A673 (cell line): ENCODE measurements around the gene GLYATL3. TPM values are rescaled to one million over a fixed set of nuclear protein-coding genes. Genes with fewer than 3 reads are reported as not detected.

Source experiments
- BruUV-seq: library from RNA; stranded (reverse); fragments of 400-500 nt; replicated peaks from 2 replicates; lab custom pipeline; 2021; lab: Mats Ljungman, UMichigan
- CTCF ChIA-PET: fragments of 300-600 bp; sonication (Branson Sonifier 250); formaldehyde crosslinking; loops from one replicate; lab custom pipeline; 2022; ENCODE audit warnings: antibody characterized with exemption; lab: Charles Lee
- POLR2A ChIA-PET: fragments of 300-600 bp; sonication (Branson Sonifier 250); formaldehyde crosslinking; loops from one replicate; lab custom pipeline; 2022; ENCODE audit warnings: antibody characterized with exemption; ENCODE audit not compliant: low non-redundant PET; lab: Charles Lee
- DNase-seq: peaks from one replicate; pipeline ENCODE4 v3.0.0-alpha.2; 2015; ENCODE audit warnings: low spot score
- H3K27ac ChIP-seq: fragments of 200-600 bp; sonication (generic); 2 replicates; pipeline ENCODE4 v1.5.1; 2016; ENCODE audit warnings: mixed run types, low read depth, mild to moderate bottlenecking, mixed read lengths, antibody characterized with exemption, low read length; ENCODE audit not compliant: poor library complexity, severe bottlenecking
- H3K27me3 ChIP-seq: fragments of 200-600 bp; sonication (generic); replicated peaks from 2 replicates; pipeline ENCODE4 v1.6.1; 2017; ENCODE audit warnings: mixed run types, low read depth, mild to moderate bottlenecking, mixed read lengths, antibody characterized with exemption, low read length; ENCODE audit not compliant: insufficient read depth, poor library complexity
- H3K36me3 ChIP-seq: fragments of 200-600 bp; sonication (generic); 2 replicates; pipeline ENCODE4 v1.6.1; 2016; ENCODE audit warnings: mixed run types, mild to moderate bottlenecking, mixed read lengths, antibody characterized with exemption, low read length; ENCODE audit not compliant: insufficient read depth, poor library complexity, severe bottlenecking
- H3K4me1 ChIP-seq: fragments of 200-600 bp; sonication (generic); 2 replicates; pipeline ENCODE4 v1.6.1; 2017; ENCODE audit warnings: mixed run types, mild to moderate bottlenecking, mixed read lengths, antibody characterized with exemption, low read length; ENCODE audit not compliant: insufficient read depth, poor library complexity, severe bottlenecking
- H3K4me3 ChIP-seq: fragments of 200-600 bp; sonication (generic); 2 replicates; pipeline ENCODE4 v1.5.1; 2016; ENCODE audit warnings: low read depth, mixed run types, mild to moderate bottlenecking, mixed read lengths, low read length; ENCODE audit not compliant: poor library complexity, severe bottlenecking
- H3K9me3 ChIP-seq: fragments of 200-600 bp; sonication (generic); 2 replicates; pipeline ENCODE4 v1.6.1; 2016; ENCODE audit warnings: mixed run types, low read depth, mild to moderate bottlenecking, mixed read lengths, antibody characterized with exemption, low read length; ENCODE audit not compliant: poor library complexity, severe bottlenecking
- EZH2 ChIP-seq: fragments of 200-600 bp; sonication (generic); IDR thresholded peaks from 2 replicates; pipeline ENCODE4 v1.6.1; 2017; ENCODE audit warnings: borderline replicate concordance, low read depth, mild to moderate bottlenecking, mixed read lengths, antibody characterized with exemption, low read length; ENCODE audit not compliant: poor library complexity, severe bottlenecking
- intact Hi-C: fragments of 100-400 bp; cut with micrococcal nuclease; formaldehyde crosslinking; loops from one replicate; pipeline ENCODE4 v1.10.0; 2022; ENCODE audit not compliant: unreplicated experiment
- total RNA-seq: library from RNA; stranded (reverse); gene quantifications from 2 replicates; pipeline ENCODE4 v1.2.3, GENCODE V29; 2021
- TF ChIP-seq, protein P1 (sequence below): fragments of 300-800, 200-600 bp; sonication (generic); conservative IDR thresholded peaks from 2 replicates; pipeline ENCODE4 v1.5.1; 2017; ENCODE audit warnings: low read depth, mild to moderate bottlenecking, antibody characterized with exemption, low read length, moderate library complexity, mixed read lengths

GLYATL3 gene
- total RNA-seq, 1 experiment from 2014 or later, result not detected

DNA sequence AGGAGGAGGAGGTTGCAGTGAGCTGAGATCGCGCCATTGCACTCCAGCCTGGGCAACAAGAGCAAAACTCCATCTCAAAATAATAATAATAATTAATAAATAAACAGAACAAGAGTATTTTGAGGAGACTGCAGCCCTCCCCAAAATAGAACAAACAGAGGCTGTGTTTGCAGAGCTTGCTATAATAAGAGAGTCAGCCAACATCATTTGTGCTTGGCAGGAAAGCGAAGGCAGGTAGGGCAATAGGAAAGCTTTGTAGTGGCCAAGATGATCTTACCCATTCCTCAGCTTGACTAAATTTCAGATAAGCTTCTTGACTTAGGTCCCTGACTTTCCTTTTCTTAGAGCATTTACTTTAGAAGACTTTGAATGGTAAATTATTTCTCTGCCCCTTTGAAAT is 57.5 kb downstream of the GLYATL3 start:
- ChIA-PET CTCF (no interaction called here), POLR2A (no interaction called here)
- TF ChIP-seq, protein P1, sequence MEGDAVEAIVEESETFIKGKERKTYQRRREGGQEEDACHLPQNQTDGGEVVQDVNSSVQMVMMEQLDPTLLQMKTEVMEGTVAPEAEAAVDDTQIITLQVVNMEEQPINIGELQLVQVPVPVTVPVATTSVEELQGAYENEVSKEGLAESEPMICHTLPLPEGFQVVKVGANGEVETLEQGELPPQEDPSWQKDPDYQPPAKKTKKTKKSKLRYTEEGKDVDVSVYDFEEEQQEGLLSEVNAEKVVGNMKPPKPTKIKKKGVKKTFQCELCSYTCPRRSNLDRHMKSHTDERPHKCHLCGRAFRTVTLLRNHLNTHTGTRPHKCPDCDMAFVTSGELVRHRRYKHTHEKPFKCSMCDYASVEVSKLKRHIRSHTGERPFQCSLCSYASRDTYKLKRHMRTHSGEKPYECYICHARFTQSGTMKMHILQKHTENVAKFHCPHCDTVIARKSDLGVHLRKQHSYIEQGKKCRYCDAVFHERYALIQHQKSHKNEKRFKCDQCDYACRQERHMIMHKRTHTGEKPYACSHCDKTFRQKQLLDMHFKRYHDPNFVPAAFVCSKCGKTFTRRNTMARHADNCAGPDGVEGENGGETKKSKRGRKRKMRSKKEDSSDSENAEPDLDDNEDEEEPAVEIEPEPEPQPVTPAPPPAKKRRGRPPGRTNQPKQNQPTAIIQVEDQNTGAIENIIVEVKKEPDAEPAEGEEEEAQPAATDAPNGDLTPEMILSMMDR, result no peak
- no peak for TF ChIP-seq EZH2
- intact Hi-C loops, result no loop called here
- H3K36me3 ChIP-seq, result no peaks in the 10 kb centered on the region
- no peak overlapping the region for H3K27ac ChIP-seq
- no peaks in the 10 kb centered on the region for H3K27me3 ChIP-seq
- no peaks in the 10 kb centered on the region for H3K9me3 ChIP-seq
- H3K4me1 ChIP-seq, result peaks cover 25% of the 10 kb centered on the region
- no peak for DNase-seq
- BruUV-seq, result no TSS peak
- no peak overlapping the region for H3K4me3 ChIP-seq

DNA sequence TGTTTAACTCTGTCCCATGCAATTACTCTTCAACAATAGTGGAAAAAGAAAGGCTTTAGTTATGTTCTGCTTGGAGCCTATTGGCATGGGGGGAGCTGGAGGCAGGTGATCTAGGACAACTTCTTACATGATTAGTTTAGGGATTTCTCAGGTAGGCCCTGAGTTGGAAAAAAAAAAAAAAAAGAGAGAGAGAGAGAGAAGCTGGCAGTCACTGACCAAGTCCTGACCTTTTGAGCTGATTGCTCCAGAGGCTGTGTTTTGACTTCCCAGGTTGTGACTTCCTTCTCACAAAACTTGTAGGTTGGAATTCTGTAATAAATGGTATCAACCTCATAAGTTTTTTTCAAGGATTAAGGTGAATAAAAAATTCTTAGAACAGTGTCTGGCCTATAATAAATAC is 58.5 kb downstream of the GLYATL3 start:
- CTCF ChIA-PET, result no interaction called here

DNA sequence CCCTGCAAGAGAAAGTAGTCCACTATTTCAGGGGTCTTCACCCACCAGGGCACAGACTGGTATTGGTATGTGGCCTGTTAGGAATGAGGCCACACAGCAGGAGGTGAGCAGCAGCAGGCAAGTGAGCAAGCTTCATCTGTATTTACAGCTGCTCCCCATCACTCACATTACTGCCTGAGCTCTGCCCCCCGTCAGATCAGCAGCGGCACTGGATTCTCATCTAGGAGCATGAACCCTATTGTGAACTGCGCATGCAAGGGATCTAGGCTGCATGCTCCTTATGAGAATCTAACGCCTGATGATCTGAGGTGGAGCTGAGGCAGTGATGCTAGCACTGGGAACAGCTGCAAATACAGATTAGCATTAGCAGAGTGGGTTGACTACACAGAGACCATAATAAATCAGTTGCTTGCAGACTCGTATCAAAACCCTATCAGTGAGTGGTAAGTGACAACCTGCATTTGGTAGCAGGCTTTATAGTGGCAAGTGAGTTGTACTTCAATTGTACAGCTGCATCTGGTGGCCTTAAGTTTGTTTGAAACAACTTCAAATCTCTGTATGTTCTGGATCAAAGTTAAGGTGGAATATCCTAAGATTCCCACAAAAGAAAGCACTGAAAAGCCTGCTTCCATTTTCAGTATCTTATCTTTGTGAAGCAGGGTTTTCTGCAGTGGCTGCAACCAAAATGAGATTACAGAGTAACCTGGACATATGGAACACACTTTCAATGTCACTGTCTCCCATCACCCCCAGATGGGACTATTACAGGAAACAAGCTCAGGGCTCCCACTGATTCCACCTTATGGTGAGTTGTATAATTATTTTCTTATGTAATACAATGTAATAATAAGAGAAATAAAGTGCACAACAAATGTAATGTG is 63.5 kb downstream of the GLYATL3 start:
- Histone ChIP-seq H3K27me3 (no peaks in the 10 kb centered on the region), H3K27ac (no peak overlapping the region), H3K36me3 (no peaks in the 10 kb centered on the region), H3K4me3 (no peak overlapping the region), H3K9me3 (no peaks in the 10 kb centered on the region), H3K4me1 (peaks cover 19% of the 10 kb centered on the region)
- intact Hi-C loops, result no loop called here
- CTCF ChIA-PET, result interaction anchor here (0.7 to 0.8 kb wide), 2 partner anchors 9 to 43 kb away, joined by 3 read pairs; no protein-coding TSS in a partner anchor
- no TSS peak for BruUV-seq
- POLR2A ChIA-PET, result interaction anchor here (0.6 kb wide), 2 partner anchors 29 to 800 kb away, joined by 3 to 9 read pairs; no protein-coding TSS in a partner anchor
- TF ChIP-seq, protein P1, result no peak
- TF ChIP-seq EZH2, result no peak
- no peak for DNase-seq

More for the DNA sequence above, 58.5 kb downstream of the GLYATL3 start:
- TF ChIP-seq EZH2, result no peak
- TF ChIP-seq, protein P1, result no peak
- DNase-seq, result no peak
- Histone ChIP-seq H3K9me3 (no peaks in the 10 kb centered on the region), H3K36me3 (no peaks in the 10 kb centered on the region), H3K4me3 (no peak overlapping the region), H3K27me3 (no peaks in the 10 kb centered on the region), H3K27ac (no peak overlapping the region), H3K4me1 (peaks cover 32% of the 10 kb centered on the region)
- no TSS peak for BruUV-seq
- POLR2A ChIA-PET, result interaction anchor here (0.7 kb wide), 1 partner anchor 29 kb away, joined by 3 read pairs; no protein-coding TSS in a partner anchor
- intact Hi-C loops, result no loop called here
